MV-4-11 (cell line): ENCODE measurements around the gene OSBPL10.
A peak's percentile ranks its signal among the peaks of the same experiment; 100 is the strongest.
"Not testable (repeated sequence)": the region's sequence is repeated elsewhere in the genome, so short reads cannot be mapped to it uniquely, and the experiment has no call there.

Source experiments
- DNase-seq: peaks from one replicate; lab custom pipeline; 2025; lab: John Stamatoyannopoulos, UW

Gene OSBPL10

GRCh38 chr3:31981206-31982181, at the start of gene OSBPL10, which contains the start of gene ZNF860:
TSS of gene OSBPL10 (minus strand) at chr3:31981262. CDS start at chr3:31981179, 83 bp downstream.
TSS of gene ZNF860 (plus strand) at chr3:31981750. CDS start at chr3:31989080, 7,330 bp downstream.
- DNase-seq = peak; percentile 3

- DNase-seq = peak; percentile 86
Observed at GRCh38 chr3:32026593-32026992, 45.5 kb upstream of the OSBPL10 start.

- no peak for DNase-seq
Observed at GRCh38 chr3:32022947-32023346, 41.9 kb upstream of the OSBPL10 start.

GRCh38 chr3:32021748-32022147, 40.7 kb upstream of the OSBPL10 start:
- DNase-seq = no peak

GRCh38 chr3:32021155-32021554, 40.1 kb upstream of the OSBPL10 start:
- DNase-seq = no peak

- DNase-seq = peak; percentile 58
Observed at GRCh38 chr3:32018757-32019564, 37.9 kb upstream of the OSBPL10 start.

GRCh38 chr3:32017286-32017685, 36.2 kb upstream of the OSBPL10 start:
- DNase-seq = no peak

- DNase-seq = not testable (repeated sequence)
Observed at GRCh38 chr3:32015638-32016037, 34.6 kb upstream of the OSBPL10 start.

GRCh38 chr3:32010699-32011098, 29.6 kb upstream of the OSBPL10 start:
- not testable (repeated sequence) for DNase-seq

- peak; percentile 76 for DNase-seq
Observed at GRCh38 chr3:32009957-32010356, 28.9 kb upstream of the OSBPL10 start.

GRCh38 chr3:32009101-32009500, 28.0 kb upstream of the OSBPL10 start:
- no peak for DNase-seq

- DNase-seq = no peak
Observed at GRCh38 chr3:32004113-32004765, 23.2 kb upstream of the OSBPL10 start.

- DNase-seq = no peak
Observed at GRCh38 chr3:32003380-32003779, 22.3 kb upstream of the OSBPL10 start.

GRCh38 chr3:32002561-32003368, 21.7 kb upstream of the OSBPL10 start:
- peak; percentile 61 for DNase-seq

- no peak for DNase-seq
Observed at GRCh38 chr3:32000877-32001276, 19.8 kb upstream of the OSBPL10 start.

- no peak for DNase-seq
Observed at GRCh38 chr3:31999907-32000439, 18.9 kb upstream of the OSBPL10 start.

GRCh38 chr3:31997500-31997899, 16.4 kb upstream of the OSBPL10 start:
- no peak for DNase-seq

- DNase-seq = no peak
Observed at GRCh38 chr3:31996195-31996594, 15.1 kb upstream of the OSBPL10 start.

GRCh38 chr3:31995026-31995425, 14.0 kb upstream of the OSBPL10 start:
- not testable (repeated sequence) for DNase-seq

GRCh38 chr3:31993843-31994242, 12.8 kb upstream of the OSBPL10 start:
- DNase-seq = no peak

- not testable (repeated sequence) for DNase-seq
Observed at GRCh38 chr3:31992995-31993394, 11.9 kb upstream of the OSBPL10 start.
